ENCODE measurements around the gene CPM. TPM values are rescaled to one million over a fixed set of nuclear protein-coding genes. Genes with fewer than 3 reads are reported as not detected.

The CPM gene
- total RNA-seq, 2 experiments from 2014 or later = 3.0 to 5.8 TPM

DNA sequence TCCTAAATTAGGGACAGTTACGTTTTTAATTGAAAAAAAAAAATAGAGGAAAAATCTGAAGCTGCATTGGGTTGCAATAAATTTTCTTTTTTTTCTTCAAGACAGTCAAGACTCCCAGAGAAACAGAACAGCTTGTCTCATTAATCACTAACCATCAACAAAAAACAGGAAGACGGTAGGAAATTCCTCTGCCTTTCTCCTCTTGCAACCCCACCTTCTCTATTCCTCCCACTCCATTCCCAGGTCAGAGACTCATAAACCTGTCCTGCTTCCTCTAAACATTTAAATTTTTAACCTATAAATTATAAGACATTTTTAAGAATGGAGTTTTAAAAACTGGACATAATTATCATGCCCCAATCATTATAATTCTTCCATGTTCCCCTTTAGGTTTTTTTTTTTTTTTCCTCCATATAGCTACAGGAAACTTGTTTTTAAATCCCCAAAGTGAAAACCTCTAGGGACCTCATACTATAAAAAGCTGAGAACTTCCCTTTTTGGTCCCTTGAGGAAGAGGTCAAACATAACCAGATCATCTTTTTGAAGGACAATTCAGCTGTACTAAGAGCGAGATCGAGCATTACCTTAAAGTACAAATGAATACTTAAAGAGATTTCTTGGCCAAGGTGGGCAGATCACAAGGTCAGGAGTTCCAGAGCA is 36.0 kb downstream of the CPM start:
- intact Hi-C loops (cut with micrococcal nuclease) = no loop called here
- peaks cover 13% of the 10 kb centered on the region for H3K27me3 Mint-ChIP-seq
- no peak overlapping the region for H3K27ac Mint-ChIP-seq
- peaks cover 3% of the 10 kb centered on the region for H3K4me1 Mint-ChIP-seq (ENCODE audit: low read depth)
- POLR2A ChIA-PET = no interaction called here
- TF ChIP-seq, protein P1, sequence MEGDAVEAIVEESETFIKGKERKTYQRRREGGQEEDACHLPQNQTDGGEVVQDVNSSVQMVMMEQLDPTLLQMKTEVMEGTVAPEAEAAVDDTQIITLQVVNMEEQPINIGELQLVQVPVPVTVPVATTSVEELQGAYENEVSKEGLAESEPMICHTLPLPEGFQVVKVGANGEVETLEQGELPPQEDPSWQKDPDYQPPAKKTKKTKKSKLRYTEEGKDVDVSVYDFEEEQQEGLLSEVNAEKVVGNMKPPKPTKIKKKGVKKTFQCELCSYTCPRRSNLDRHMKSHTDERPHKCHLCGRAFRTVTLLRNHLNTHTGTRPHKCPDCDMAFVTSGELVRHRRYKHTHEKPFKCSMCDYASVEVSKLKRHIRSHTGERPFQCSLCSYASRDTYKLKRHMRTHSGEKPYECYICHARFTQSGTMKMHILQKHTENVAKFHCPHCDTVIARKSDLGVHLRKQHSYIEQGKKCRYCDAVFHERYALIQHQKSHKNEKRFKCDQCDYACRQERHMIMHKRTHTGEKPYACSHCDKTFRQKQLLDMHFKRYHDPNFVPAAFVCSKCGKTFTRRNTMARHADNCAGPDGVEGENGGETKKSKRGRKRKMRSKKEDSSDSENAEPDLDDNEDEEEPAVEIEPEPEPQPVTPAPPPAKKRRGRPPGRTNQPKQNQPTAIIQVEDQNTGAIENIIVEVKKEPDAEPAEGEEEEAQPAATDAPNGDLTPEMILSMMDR (IDR thresholded peaks at IDR 0.05) = no peak
- CTCF ChIA-PET = interaction anchor here (0.9 kb wide), 1 partner anchor 23 kb away, joined by 3 read pairs; no protein-coding TSS in a partner anchor
- no peaks in the 10 kb centered on the region for H3K36me3 Mint-ChIP-seq (ENCODE audit: low read depth)
- DNase-seq (no peak), ATAC-seq (no peak)
- no peak overlapping the region for H3K4me3 Mint-ChIP-seq
- no peaks in the 10 kb centered on the region for H3K9me3 Mint-ChIP-seq

DNA sequence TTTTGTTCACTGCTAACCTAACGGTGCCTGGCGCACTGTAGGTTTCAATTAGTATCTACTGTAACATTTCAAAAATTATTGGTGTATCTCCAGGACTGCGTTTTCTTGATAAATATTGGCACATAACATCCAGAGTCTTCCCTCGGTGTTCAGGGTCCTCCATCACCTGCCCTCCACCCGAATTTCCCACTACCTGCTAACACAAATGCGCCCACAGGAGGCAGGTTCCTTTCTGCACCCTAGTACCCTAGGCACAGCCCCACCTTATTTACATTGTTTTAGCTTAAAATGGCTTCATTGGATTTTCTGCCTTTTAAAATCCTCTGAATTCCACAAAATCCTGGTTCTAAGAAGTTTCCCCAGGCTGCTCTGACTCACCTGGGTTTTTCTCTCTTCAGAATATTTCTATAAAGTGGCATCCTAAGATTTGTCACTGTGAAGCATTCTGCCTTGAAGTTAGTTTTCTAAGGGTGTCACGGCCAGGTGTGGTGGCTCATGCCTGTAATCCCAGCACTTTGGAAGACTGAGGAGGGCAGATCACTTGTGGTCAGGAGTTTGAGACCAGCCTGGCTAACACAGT is 38.6 kb downstream of the CPM start:
- Mint-ChIP-seq H3K36me3 (ENCODE audit: low read depth) (no peaks in the 10 kb centered on the region), H3K27me3 (peaks cover 6% of the 10 kb centered on the region), H3K27ac (no peak overlapping the region), H3K4me3 (no peak overlapping the region), H3K9me3 (no peaks in the 10 kb centered on the region), H3K4me1 (ENCODE audit: low read depth) (peaks cover 12% of the 10 kb centered on the region)
- intact Hi-C loops (cut with micrococcal nuclease) = no loop called here
- ATAC-seq (no peak), DNase-seq (no peak)
- ChIA-PET CTCF (no interaction called here), POLR2A (no interaction called here)
- TF ChIP-seq, protein P1 (IDR thresholded peaks at IDR 0.05) = no peak

DNA sequence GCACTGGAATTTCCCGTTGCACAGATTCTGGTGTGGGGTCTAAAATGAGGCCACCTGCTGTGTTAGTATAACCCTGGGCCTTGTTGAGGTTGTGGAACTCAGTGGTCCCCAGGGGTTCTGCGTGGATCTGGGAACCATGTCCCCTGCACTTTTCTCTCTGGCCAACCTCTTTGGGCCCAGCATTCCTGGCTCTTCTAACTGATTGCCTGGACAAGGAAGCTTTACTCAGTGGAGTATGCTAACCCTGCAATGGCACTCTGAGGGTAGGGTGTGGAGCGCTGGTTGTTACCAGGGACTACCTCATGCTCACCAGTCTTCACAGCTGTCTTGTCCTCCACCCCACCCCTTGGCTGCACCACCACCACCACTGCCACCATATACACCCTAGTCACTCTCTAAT is 39.2 kb downstream of the CPM start:
- H3K27me3 Mint-ChIP-seq = peaks cover 5% of the 10 kb centered on the region
- peaks cover 14% of the 10 kb centered on the region for H3K4me1 Mint-ChIP-seq (ENCODE audit: low read depth)
- H3K4me3 Mint-ChIP-seq = no peak overlapping the region
- POLR2A ChIA-PET = no interaction called here
- intact Hi-C loops (cut with micrococcal nuclease) = no loop called here
- H3K9me3 Mint-ChIP-seq = no peaks in the 10 kb centered on the region
- H3K27ac Mint-ChIP-seq = no peak overlapping the region
- ATAC-seq = no peak
- DNase-seq = no peak
- TF ChIP-seq, protein P1 (IDR thresholded peaks at IDR 0.05) = no peak
- CTCF ChIA-PET = interaction anchor here (1.1 kb wide), 1 partner anchor 9 kb away, joined by 3 read pairs; no protein-coding TSS in a partner anchor
- H3K36me3 Mint-ChIP-seq (ENCODE audit: low read depth) = no peaks in the 10 kb centered on the region

DNA sequence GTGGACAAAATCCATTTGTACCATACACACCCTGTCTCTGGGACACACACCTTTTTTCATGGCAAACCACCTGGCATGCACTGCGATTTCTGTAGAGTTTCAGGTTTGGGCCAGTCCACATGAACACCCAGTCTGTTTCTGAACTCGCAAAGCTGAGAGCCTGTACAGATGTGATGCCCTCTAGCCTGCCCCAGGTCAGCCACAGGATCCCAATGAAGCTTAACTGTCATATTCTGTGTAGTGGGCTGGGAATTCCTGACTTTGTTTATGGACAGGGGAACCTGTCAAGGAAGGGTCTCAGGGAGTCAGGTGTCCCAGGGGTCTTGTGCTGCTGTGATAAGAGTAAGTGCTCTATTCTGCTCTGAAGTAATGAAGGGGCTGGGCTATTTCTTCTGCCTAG is 39.8 kb downstream of the CPM start:
- Mint-ChIP-seq H3K27me3 (peaks cover 5% of the 10 kb centered on the region), H3K36me3 (ENCODE audit: low read depth) (no peaks in the 10 kb centered on the region), H3K4me1 (ENCODE audit: low read depth) (peaks cover 20% of the 10 kb centered on the region), H3K27ac (no peak overlapping the region), H3K9me3 (no peaks in the 10 kb centered on the region), H3K4me3 (no peak overlapping the region)
- CTCF ChIA-PET = interaction anchor here (1.1 kb wide), 1 partner anchor 10 kb away, joined by 3 read pairs; no protein-coding TSS in a partner anchor
- DNase-seq (no peak), ATAC-seq (no peak)
- TF ChIP-seq, protein P1 (IDR thresholded peaks at IDR 0.05) = no peak
- POLR2A ChIA-PET = no interaction called here
- intact Hi-C loops (cut with micrococcal nuclease) = no loop called here

DNA sequence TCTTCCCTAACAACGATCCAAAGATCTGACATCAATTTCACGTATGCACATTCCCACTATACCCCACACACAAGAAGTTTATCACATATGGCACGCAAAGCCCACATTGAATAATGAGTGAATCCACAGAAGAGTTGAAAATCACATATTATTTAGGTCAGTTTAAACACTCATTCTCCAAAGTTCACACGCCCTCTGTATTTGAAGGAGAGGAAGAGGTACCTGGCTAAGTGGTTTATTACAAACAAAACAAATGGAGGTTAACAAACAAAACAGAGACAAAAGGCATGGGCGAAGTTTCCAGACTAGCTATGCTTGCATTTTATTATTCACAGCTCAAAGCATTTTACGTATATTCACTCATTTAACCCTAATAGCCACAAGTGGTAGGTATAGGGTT is 41.8 kb downstream of the CPM start:
- POLR2A ChIA-PET = no interaction called here
- H3K4me1 Mint-ChIP-seq (ENCODE audit: low read depth) = peaks cover 22% of the 10 kb centered on the region
- CTCF ChIA-PET = no interaction called here

More for the DNA sequence above, 41.8 kb downstream of the CPM start:
- H3K27me3 Mint-ChIP-seq = peaks cover 6% of the 10 kb centered on the region
- TF ChIP-seq, protein P1 (IDR thresholded peaks at IDR 0.05) = no peak
- no peak overlapping the region for H3K4me3 Mint-ChIP-seq
- no peak overlapping the region for H3K27ac Mint-ChIP-seq
- intact Hi-C loops (cut with micrococcal nuclease) = no loop called here
- DNase-seq = no peak
- no peaks in the 10 kb centered on the region for H3K36me3 Mint-ChIP-seq (ENCODE audit: low read depth)
- no peak for ATAC-seq
- no peaks in the 10 kb centered on the region for H3K9me3 Mint-ChIP-seq

All from activated CD8-positive, alpha-beta T cell treated with anti-CD3 and anti-CD28 coated beads for 36 hours (primary cell).